ENCODE results near the gene RTEL1. TPM values are rescaled to one million over a fixed set of nuclear protein-coding genes. Genes with fewer than 3 reads are reported as not detected.

The RTEL1 gene
- total and polyA plus RNA-seq, 9 of the 15 experiments (the other 6 are each of a cell fraction or from before 2014, with no cell fraction given) = 0.36 to 61.0 (median 17.9) TPM

GRCh38 chr20:63697357-63697867, 39.3 kb downstream of the RTEL1 start (continued):
- TF ChIP-seq ZNF655 (CRISPR knock-in tag; IDR thresholded peaks at IDR 0.05) (no peak), USF2 (CRISPR knock-in tag; IDR thresholded peaks at IDR 0.05) (no peak), GTF2F1 (IDR thresholded peaks at IDR 0.05; ENCODE audit: low read depth, low read length) (no peak), PTBP1 (IDR thresholded peaks at IDR 0.05; ENCODE audit: low read depth, low read length) (0 out of 2 replicates have a peak, but pooled peaks have one; percentile 5), FOXJ3 (CRISPR knock-in tag; IDR thresholded peaks at IDR 0.05) (no peak), SETDB1 (IDR thresholded peaks at IDR 0.05; ENCODE audit: low read length) (no peak), POLR2AphosphoS2 (IDR thresholded peaks at IDR 0.05; ENCODE audit: low read length) (no peak; the same call in 1 of the 2 replicates), NFXL1 (CRISPR knock-in tag; IDR thresholded peaks at IDR 0.05) (no peak), SAFB (IDR thresholded peaks at IDR 0.05; ENCODE audit: borderline replicate concordance, low read depth, low read length) (no peak), NR4A1 (CRISPR knock-in tag; IDR thresholded peaks at IDR 0.05) (no peak), NR4A1 (tag; IDR thresholded peaks at IDR 0.05) (no peak), ZNF324 (CRISPR knock-in tag; IDR thresholded peaks at IDR 0.05) (no peak), HOMEZ (CRISPR knock-in tag; IDR thresholded peaks at IDR 0.05) (no peak), POLR2A (conservative IDR thresholded peaks at IDR 0.05) (peak; percentile 67), ZNF318 (IDR thresholded peaks at IDR 0.05; ENCODE audit: borderline replicate concordance in 1 of 2, low read depth in 1 of 2) (no peak)
